NCI-H446 (cell line): Measurements from ENCODE around the gene KCNH5.

Experiments
- DNase-seq, 2 experiments: peaks; one replicate each; lab custom pipeline; 2025; lab: John Stamatoyannopoulos, UW

KCNH5 gene

GRCh38 chr14:63045234-63045611 lies at the start of gene KCNH5:
TSS of gene KCNH5 (minus strand) at chr14:63045458. CDS start at chr14:63045186, 272 bp downstream.
- peak in 1 of 2 experiments; percentile 13 for DNase-seq

DNA sequence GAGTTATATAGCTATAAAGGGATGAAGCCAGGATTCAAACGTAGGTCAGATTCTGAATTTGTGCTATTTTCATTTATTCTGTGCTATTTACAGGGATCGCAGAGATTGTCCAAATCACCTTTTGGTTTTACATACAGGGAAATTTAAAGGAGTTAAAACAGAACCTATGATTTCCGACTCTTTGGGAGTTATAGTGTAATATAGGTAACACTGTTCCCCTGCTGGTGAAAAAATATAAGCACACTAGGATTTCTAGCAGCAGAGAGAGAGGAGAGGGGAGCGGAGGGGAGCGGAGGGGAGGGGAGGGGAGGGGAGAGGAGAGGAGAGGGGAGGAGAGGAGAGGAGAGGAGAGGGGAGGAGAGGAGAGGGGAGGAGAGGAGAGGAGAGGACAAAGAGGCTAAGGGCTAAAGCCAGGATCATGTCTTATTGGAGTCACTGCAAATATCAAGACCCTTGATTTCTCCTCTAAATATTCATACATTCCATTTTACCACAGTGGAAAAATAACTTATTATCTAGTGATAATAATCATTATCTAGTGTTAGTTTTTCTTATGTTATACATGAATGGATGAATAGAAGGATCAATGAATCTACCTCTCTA lies 46.2 kb upstream of the KCNH5 start:
- DNase-seq: no peak

DNA sequence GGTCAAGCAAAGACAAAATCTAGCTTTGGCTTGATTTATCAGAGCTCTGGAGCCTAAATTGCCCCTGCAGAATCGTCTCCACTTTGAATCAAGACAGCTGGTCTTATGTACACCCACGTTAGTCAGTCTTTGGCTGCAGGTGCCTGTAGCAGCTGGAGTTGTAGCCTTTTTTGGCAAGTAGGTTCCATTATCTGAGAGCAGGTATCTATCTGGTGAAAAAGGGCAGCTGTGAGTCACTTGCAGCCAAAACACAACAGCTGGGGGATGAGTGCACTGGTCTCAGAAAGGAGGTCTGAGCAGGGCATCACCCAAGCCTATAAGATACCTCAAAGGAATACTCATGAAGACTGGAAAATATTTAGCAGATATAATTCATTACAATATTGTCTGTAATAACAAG lies 43.6 kb upstream of the KCNH5 start:
- DNase-seq: no peak

DNA sequence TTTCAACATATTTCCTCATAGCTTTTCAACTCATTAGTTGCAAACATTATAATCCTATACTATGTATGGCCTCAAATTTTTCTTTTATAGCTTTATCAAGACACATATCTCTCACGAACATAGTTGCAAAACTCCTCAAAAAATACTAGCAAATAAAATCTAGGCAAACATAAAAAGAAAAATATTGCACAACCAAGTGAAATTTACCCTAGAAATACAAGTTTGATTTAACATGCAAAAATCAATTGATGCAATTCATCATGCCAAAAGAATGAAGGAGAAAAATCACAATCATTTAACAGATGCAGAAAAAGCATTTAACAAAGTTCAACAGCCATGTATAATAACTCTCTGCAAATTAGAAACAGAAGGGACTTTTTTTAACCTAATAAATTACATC lies 33.3 kb upstream of the KCNH5 start:
- no peak for DNase-seq

DNA sequence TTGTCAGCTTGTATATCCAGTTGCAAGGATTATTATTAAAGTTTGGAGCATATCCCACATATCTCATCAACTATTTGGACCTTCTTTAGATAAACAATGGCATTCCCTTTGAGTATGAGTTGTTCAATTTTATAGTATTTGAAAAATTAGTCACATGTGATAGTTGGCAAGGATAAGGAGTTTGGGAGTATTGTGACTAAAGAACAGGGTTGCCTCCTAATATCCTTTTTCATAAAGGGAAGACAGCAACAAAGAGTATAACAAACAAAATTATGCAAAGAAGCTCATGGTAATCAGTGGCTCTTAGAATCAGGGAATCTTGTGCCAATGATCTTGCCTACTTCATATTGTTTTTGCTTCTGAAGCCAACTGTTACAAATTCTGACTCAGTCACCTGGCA lies 31.2 kb upstream of the KCNH5 start:
- DNase-seq: no peak

- DNase-seq: no peak
Observed at GRCh38 chr14:63055631-63056030, 10.4 kb upstream of the KCNH5 start.

DNA sequence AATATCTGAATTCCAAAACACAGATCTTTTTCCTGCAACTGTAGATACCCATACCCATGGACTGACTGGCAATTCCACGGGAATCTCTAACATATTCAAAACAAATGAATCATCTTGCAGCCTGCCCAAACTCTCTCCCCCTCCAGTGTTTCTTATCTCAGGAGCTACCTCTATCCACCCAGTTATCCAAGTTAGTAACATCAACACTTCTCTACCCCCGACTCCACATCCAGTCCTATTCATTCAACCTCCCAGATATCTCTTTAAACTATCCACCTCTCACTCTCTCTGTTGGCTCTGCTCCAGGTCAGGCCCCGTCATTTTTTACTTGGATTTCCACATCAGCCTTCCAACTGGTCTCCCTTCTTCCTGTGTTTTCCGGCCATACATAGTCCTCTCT lies 6.7 kb upstream of the KCNH5 start:
- no peak for DNase-seq

DNA sequence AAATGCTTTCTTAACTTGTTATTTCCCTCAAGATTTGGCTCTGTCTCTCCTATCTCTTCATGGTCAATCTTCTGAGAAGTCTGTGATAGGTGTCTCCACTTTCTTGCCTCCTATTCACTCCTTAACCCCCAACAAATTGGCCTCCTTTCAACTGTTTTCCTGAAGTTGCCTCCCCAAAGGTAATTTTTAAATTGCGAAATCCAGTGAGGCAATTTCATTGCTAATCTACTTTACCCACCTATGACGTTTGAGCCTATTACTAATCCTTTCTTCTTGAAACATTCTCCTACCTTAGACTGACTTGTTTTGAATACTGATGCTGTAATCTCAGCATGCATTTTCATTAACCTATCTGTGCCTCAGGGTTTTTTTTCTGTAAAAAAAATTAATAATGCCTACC lies 6.0 kb upstream of the KCNH5 start:
- DNase-seq: no peak

- no peak for DNase-seq
Observed at GRCh38 chr14:63050694-63051093, 5.4 kb upstream of the KCNH5 start.

- no peak for DNase-seq
Observed at GRCh38 chr14:63046339-63047268, 1.3 kb upstream of the KCNH5 start.

GRCh38 chr14:63045612-63046320 lies 508 bp upstream of the KCNH5 start:
- no peak for DNase-seq

GRCh38 chr14:63039866-63040265 lies 5.4 kb downstream of the KCNH5 start:
- DNase-seq: no peak

DNA sequence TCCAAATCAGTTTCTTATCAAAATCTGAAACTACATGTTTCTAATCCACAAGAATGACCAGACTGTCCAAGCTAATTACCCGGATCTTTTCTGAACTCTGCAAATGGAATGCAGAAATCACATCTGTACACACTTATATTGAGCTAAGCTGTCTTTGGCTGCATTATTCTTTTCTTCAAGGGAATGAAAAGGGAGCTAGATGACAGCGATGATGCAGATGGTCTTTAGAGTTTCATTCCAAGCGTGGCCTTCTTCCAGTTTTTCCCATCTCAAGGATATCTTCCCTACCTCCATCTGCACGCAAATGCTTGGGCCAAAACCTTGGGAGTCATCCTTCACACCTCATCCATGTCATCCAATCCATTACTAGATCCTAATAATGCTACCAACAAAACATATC lies 12.6 kb downstream of the KCNH5 start:
- no peak for DNase-seq

DNA sequence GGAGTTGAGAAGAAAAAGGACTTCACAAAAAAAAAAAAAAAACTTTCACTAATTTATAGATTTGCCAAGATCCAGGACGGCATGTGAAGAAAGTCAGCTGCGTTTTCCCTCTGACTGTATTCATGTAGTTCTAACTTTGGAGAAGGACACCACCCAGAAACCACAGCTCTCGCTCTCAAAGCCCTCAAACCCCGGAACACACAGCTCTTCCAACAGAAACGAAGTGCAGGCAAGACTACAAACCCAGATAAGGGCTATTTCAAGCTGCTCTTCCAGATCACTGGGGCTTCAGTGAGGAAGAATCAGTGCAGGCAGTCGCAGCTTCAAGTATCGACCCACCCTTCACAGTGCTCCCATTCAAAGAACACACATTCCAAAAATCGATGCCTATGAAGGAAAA lies 13.2 kb downstream of the KCNH5 start:
- DNase-seq: no peak

GRCh38 chr14:63030113-63030512 lies 15.1 kb downstream of the KCNH5 start:
- DNase-seq: no peak

DNA sequence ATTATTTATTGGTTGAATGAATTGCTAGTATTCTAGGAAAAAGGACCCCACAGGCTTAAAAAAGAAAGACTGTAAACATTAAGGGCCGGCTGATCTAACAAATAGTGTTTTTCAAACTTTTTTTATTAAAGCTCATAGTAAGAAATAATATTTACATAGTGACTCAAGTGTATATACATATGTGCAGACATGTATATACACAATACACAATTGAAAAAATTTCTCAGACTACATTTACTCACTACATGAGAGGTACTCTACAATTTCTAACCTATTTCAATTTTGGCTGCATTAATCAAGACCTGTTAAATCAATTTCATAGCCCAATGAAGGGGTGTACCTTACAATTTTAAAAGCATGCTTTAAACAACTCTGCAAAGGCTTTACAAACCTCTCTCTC lies 17.5 kb downstream of the KCNH5 start:
- DNase-seq: no peak

GRCh38 chr14:63026491-63026890 lies 18.8 kb downstream of the KCNH5 start:
- DNase-seq: no peak

- DNase-seq: no peak
Observed at GRCh38 chr14:63014621-63015020, 30.6 kb downstream of the KCNH5 start.

DNA sequence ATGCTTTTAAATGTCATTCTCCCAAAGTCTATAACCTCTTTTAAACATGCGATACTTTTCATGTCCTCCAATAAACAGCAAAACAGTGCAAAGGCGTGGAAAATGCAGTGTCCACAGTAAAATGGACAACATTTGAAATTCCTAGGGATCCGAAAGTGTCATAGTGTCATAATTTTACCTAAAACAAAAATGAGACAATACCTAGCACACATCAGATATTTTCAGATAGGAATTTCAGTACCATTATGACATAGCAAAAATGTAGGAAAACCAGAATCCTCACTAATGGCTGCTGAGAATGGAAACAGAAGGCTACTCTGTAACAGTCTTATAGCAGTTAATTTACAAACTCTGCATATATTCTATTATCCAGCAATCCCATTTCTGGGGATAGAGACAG lies 33.1 kb downstream of the KCNH5 start:
- no peak for DNase-seq

DNA sequence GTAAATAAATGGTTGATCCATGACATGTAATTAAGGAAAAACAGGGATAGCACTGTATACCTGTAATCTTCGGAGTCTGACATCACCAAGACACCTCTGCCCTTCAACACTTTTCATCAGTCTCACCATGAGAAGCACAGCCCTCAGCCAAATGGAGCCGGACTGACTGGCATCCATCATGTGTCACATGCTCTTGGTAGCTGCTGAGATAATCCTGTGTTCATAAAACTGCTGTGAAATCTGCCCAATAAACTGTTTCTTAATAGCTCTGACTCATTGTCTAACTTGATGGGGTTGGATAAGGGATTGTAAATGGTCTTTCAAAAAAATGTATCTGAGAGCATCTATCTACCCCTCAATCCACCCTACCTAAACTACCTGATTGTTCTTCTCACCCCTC lies 33.6 kb downstream of the KCNH5 start:
- DNase-seq: no peak

DNA sequence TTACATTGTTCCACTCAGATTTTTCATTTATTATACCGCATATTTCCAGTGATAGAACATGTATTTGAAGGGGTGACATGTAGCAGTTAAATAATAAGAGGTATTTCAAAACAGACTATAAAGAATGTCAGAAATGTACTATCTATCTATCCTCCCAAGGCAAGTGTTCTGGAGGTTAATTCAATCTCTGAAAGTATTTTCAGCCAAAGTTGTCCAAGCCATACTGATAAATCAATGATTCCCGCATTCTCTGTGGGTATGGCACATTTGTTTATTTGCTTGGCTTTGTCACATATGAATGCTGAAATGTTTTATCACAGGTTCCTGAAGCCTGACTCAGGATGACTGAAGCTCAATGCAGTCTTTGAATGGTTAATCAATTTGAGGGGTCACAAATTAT lies 35.8 kb downstream of the KCNH5 start:
- DNase-seq: no peak

DNA sequence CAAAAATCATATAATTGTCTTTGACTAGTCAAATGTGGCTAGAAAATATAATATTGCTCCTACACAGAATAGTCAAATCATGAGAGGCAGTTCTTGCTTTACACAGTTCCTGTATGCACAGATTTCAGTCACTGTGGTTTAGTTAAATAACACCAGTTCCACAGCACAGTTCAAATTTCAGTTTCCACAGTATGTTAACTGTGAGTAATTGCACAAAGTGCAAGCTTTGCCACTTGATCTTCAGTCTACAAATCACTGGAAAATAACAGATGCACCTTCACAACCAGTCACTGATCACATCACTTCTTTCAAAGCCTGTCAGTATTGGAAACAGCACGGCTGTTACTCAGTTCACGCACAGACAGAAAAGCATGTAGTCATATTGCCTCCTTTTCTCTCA lies 38.7 kb downstream of the KCNH5 start:
- no peak for DNase-seq

GRCh38 chr14:62994096-62994495 lies 51.2 kb downstream of the KCNH5 start:
- DNase-seq: no peak
